Astrocyte (in vitro differentiated cells and primary cell): Measurements from ENCODE around the gene GRIP1. TPM values are rescaled to one million over a fixed set of nuclear protein-coding genes. Genes with fewer than 3 reads are reported as not detected.

Experiments
- DNase-seq: peaks from one replicate; pipeline ENCODE4 v3.0.0-alpha.2; 2010; ENCODE audit warnings: low read depth
- FAIRE-seq: peaks from 2 replicates; lab custom pipeline; 2011; peaks lifted over from hg19 to GRCh38; lab: Jason Lieb, UNC
- H2AFZ ChIP-seq: 2 replicates; pipeline ENCODE4 v1.6.0; 2012; ENCODE audit warnings: low read depth, low read length, inconsistent platforms
- H3K27ac ChIP-seq: 2 replicates; pipeline ENCODE4 v1.5.1; 2011; ENCODE audit warnings: low read depth, low read length, inconsistent platforms
- H3K27me3 ChIP-seq: 2 replicates; pipeline ENCODE4 v1.6.0; 2011; ENCODE audit warnings: low read length, inconsistent platforms; ENCODE audit not compliant: insufficient read depth
- H3K36me3 ChIP-seq: 2 replicates; pipeline ENCODE4 v1.5.1; 2011; ENCODE audit warnings: low read length, inconsistent platforms; ENCODE audit not compliant: insufficient read depth
- H3K4me1 ChIP-seq: 2 replicates; pipeline ENCODE4 v1.5.1; 2011; ENCODE audit warnings: low read length, inconsistent platforms; ENCODE audit not compliant: insufficient read depth
- H3K4me2 ChIP-seq: 2 replicates; pipeline ENCODE4 v1.6.0; 2012; ENCODE audit warnings: low read length, inconsistent platforms
- H3K4me3 ChIP-seq: 2 replicates; pipeline ENCODE4 v1.5.1; 2011; ENCODE audit warnings: low read depth, mild to moderate bottlenecking, low read length, inconsistent platforms; ENCODE audit not compliant: insufficient read depth
- H3K79me2 ChIP-seq: 2 replicates; pipeline ENCODE4 v1.6.0; 2012; ENCODE audit warnings: mild to moderate bottlenecking, low read length, inconsistent platforms; ENCODE audit not compliant: insufficient read depth
- H3K9ac ChIP-seq: 2 replicates; pipeline ENCODE4 v1.6.0; 2012; ENCODE audit warnings: mild to moderate bottlenecking, low read length, inconsistent platforms
- H3K9me3 ChIP-seq: 2 replicates; pipeline ENCODE4 v1.5.1; 2012; ENCODE audit warnings: low read depth, mild to moderate bottlenecking, low read length, inconsistent platforms; ENCODE audit not compliant: insufficient read depth
- H4K20me1 ChIP-seq: 2 replicates; pipeline ENCODE4 v1.6.0; 2012; ENCODE audit warnings: low read length, inconsistent platforms; ENCODE audit not compliant: insufficient read depth
- H3K27ac Mint-ChIP-seq: one replicate; pipeline ENCODE4 v1.8.0; 2021; ENCODE audit warnings: mild to moderate bottlenecking, mixed read lengths; ENCODE audit not compliant: unreplicated experiment
- H3K27me3 Mint-ChIP-seq: one replicate; pipeline ENCODE4 v1.8.0; 2021; ENCODE audit warnings: low read depth, mixed read lengths; ENCODE audit not compliant: unreplicated experiment
- H3K36me3 Mint-ChIP-seq: one replicate; pipeline ENCODE4 v1.8.0; 2021; ENCODE audit warnings: low read depth, mixed read lengths; ENCODE audit not compliant: unreplicated experiment
- H3K4me1 Mint-ChIP-seq: one replicate; pipeline ENCODE4 v1.8.0; 2021; ENCODE audit warnings: low read depth, mixed read lengths; ENCODE audit not compliant: unreplicated experiment
- H3K4me3 Mint-ChIP-seq: one replicate; pipeline ENCODE4 v1.8.0; 2021; ENCODE audit warnings: mild to moderate bottlenecking, moderate library complexity, mixed read lengths; ENCODE audit not compliant: unreplicated experiment
- H3K9me3 Mint-ChIP-seq: one replicate; pipeline ENCODE4 v1.8.0; 2021; ENCODE audit warnings: mild to moderate bottlenecking, mixed read lengths; ENCODE audit not compliant: unreplicated experiment
- EZH2 ChIP-seq: IDR thresholded peaks from 2 replicates; pipeline ENCODE4 v1.6.1; 2012; ENCODE audit warnings: mild to moderate bottlenecking, low read length, inconsistent platforms; ENCODE audit not compliant: insufficient read depth
- total RNA-seq: library from RNA; stranded (reverse); gene quantifications from 2 replicates; pipeline ENCODE4 v1.2.1, GENCODE V29; 2021
- TF ChIP-seq, protein P1 (sequence below): IDR thresholded peaks from 2 replicates; pipeline ENCODE4 v1.5.1; 2011; ENCODE audit warnings: low read depth, mild to moderate bottlenecking, inconsistent platforms, low read length, moderate library complexity; ENCODE audit not compliant: insufficient read depth

GRIP1 gene
- total RNA-seq, 1 donor from 2014 or later: 16.7 TPM

DNA sequence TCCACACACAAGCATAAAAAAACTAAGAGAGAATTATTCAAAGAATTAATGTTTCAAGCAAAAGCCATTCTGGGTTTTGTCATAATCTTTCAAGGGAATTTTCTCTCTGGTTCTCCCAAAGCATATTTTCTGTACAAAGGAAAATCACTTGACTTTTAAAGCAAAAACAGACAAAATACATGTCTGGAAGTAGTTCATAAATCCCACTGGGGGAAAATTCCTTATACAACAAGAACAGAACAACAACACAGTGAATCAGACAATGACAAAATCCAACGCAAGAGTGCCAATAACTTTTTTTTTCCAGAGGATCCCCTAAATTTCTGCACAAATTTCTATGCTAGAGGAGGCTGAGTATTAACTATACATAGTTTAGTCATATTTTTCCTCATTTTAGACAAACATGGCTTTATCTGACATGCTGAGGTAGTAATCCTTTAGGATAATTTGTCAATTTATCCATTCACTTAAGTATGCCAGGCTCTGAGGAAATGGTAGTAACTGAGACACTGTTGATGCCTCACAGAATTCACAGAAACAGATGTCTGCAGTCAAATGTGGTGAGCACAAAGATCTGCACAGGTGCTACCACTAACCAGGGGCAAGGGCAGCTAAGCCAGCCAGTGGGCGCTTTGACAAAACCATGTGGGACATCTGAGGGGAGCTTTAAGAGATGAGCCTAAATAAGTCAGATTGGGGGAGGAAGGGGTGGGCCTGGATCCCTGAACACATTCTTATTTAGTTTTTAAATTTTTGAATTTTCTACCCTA lies 38.0 kb downstream of the GRIP1 start:
- no peak overlapping the region for H3K4me2 ChIP-seq

DNA sequence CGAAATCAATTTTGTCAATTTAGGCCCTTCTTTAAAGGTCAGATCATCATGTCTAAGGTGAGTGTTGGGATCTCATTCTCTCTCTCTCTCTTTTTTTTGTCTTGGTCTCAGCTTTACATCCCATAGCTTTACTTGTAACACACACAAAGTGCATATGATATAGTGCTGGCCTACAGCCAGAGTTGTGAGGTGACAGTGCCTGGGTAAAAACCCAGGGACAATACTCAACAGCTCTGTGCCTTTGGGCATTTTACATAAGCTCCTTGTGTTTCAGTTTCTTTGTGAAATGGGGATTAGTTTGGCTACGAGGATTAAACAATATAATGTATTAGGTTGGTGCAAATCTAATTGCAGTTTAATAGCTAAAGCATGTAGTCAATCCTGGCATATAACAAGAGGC lies 40.2 kb downstream of the GRIP1 start:
- Mint-ChIP-seq H3K27ac (peak overlapping the region; percentile 38), H3K36me3 (no peaks in the 10 kb centered on the region), H3K4me3 (no peak overlapping the region), H3K27me3 (no peaks in the 10 kb centered on the region), H3K9me3 (no peaks in the 10 kb centered on the region), H3K4me1 (peaks cover 9% of the 10 kb centered on the region)
- no peaks in the 10 kb centered on the region for H3K36me3 ChIP-seq
- H3K4me3 ChIP-seq: no peak overlapping the region
- H2AFZ ChIP-seq: no peak overlapping the region
- TF ChIP-seq, protein P1, sequence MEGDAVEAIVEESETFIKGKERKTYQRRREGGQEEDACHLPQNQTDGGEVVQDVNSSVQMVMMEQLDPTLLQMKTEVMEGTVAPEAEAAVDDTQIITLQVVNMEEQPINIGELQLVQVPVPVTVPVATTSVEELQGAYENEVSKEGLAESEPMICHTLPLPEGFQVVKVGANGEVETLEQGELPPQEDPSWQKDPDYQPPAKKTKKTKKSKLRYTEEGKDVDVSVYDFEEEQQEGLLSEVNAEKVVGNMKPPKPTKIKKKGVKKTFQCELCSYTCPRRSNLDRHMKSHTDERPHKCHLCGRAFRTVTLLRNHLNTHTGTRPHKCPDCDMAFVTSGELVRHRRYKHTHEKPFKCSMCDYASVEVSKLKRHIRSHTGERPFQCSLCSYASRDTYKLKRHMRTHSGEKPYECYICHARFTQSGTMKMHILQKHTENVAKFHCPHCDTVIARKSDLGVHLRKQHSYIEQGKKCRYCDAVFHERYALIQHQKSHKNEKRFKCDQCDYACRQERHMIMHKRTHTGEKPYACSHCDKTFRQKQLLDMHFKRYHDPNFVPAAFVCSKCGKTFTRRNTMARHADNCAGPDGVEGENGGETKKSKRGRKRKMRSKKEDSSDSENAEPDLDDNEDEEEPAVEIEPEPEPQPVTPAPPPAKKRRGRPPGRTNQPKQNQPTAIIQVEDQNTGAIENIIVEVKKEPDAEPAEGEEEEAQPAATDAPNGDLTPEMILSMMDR: no peak
- no peak for TF ChIP-seq EZH2
- FAIRE-seq (no peak), DNase-seq (no peak)
- no peaks in the 10 kb centered on the region for H3K27me3 ChIP-seq
- no peaks in the 10 kb centered on the region for H3K9me3 ChIP-seq
- no peak overlapping the region for H3K9ac ChIP-seq
- H3K4me1 ChIP-seq: no peaks in the 10 kb centered on the region
- no peaks in the 10 kb centered on the region for H4K20me1 ChIP-seq
- no peaks in the 10 kb centered on the region for H3K79me2 ChIP-seq
- H3K27ac ChIP-seq: no peak overlapping the region
- no peak overlapping the region for H3K4me2 ChIP-seq

More for the DNA sequence above, 38.0 kb downstream of the GRIP1 start:
- no peak for FAIRE-seq
- Mint-ChIP-seq H3K27me3 (no peaks in the 10 kb centered on the region), H3K4me1 (peaks cover 5% of the 10 kb centered on the region), H3K4me3 (no peak overlapping the region), H3K27ac (no peak overlapping the region), H3K9me3 (no peaks in the 10 kb centered on the region), H3K36me3 (no peaks in the 10 kb centered on the region)
- no peak overlapping the region for H3K4me3 ChIP-seq
- no peaks in the 10 kb centered on the region for H4K20me1 ChIP-seq
- no peak overlapping the region for H3K9ac ChIP-seq
- H2AFZ ChIP-seq: no peak overlapping the region
- no peaks in the 10 kb centered on the region for H3K4me1 ChIP-seq
- no peak for DNase-seq
- H3K9me3 ChIP-seq: no peaks in the 10 kb centered on the region
- no peaks in the 10 kb centered on the region for H3K79me2 ChIP-seq
- no peaks in the 10 kb centered on the region for H3K27me3 ChIP-seq
- H3K36me3 ChIP-seq: no peaks in the 10 kb centered on the region
- no peak overlapping the region for H3K27ac ChIP-seq
- TF ChIP-seq, protein P1: no peak
- no peak for TF ChIP-seq EZH2

- DNase-seq (peak; percentile 68), FAIRE-seq (peak; percentile 26)
- Mint-ChIP-seq H3K4me3 (no peak overlapping the region), H3K36me3 (no peaks in the 10 kb centered on the region), H3K27me3 (no peaks in the 10 kb centered on the region), H3K27ac (no peak overlapping the region), H3K4me1 (peaks cover 12% of the 10 kb centered on the region), H3K9me3 (no peaks in the 10 kb centered on the region)
- no peaks in the 10 kb centered on the region for H3K36me3 ChIP-seq
- no peak overlapping the region for H3K4me2 ChIP-seq
- no peaks in the 10 kb centered on the region for H3K9me3 ChIP-seq
- H4K20me1 ChIP-seq: no peaks in the 10 kb centered on the region
- no peak overlapping the region for H3K9ac ChIP-seq
- no peaks in the 10 kb centered on the region for H3K4me1 ChIP-seq
- H3K27me3 ChIP-seq: no peaks in the 10 kb centered on the region
- H3K79me2 ChIP-seq: no peaks in the 10 kb centered on the region
- no peak for TF ChIP-seq EZH2
- TF ChIP-seq, protein P1: no peak
- H2AFZ ChIP-seq: no peak overlapping the region
- no peak overlapping the region for H3K27ac ChIP-seq
- no peak overlapping the region for H3K4me3 ChIP-seq
These were observed 41.1 kb downstream of the GRIP1 start for GRCh38 chr12:66637699-66638301.
